Metanephros (tissue), 2 donors: ENCODE measurements around the gene E4F1. TPM values are rescaled to one million over a fixed set of nuclear protein-coding genes. Genes with fewer than 3 reads are reported as not detected.

Experiments used
- small RNA-seq: library from RNA; depleted of rRNA; stranded (forward); fragments of <200 nt; gene quantifications from one replicate; pipeline ENCODE3, GENCODE V24; 2014; ENCODE audit warnings: low replicate concordance
- total RNA-seq: library from RNA; depleted of rRNA; stranded (reverse); fragments of >200 nt; gene quantifications from one replicate; pipeline ENCODE4 v1.2.3, GENCODE V29; 2014

Gene E4F1
- 37.2 TPM for total RNA-seq

GRCh38 chr16:2223221-2223941, at the start of gene E4F1:
E4F1 (plus strand) TSS chr16:2223591; CDS start chr16:2223614, 23 bp downstream.

GRCh38 chr16:2196162-2196980, 27.0 kb upstream of the E4F1 start, which contains the start of gene CASKIN1:
CASKIN1 (minus strand) TSS chr16:2196605; CDS start chr16:2196432, 173 bp downstream.

GRCh38 chr16:2205104-2205966, 18.1 kb upstream of the E4F1 start, which contains the start of gene MLST8:
MLST8 (plus strand) TSS chr16:2205454; CDS start chr16:2206086, 632 bp downstream.

GRCh38 chr16:2210386-2211365, 12.7 kb upstream of the E4F1 start, which contains the start of gene BRICD5:
BRICD5 (minus strand) TSS chr16:2210863; CDS start chr16:2210833, 30 bp downstream.

GRCh38 chr16:2214719-2214968, 8.7 kb upstream of the E4F1 start, which contains the start of gene PGP:
PGP (minus strand) TSS chr16:2214840; CDS start chr16:2214777, 63 bp downstream.

GRCh38 chr16:2236337-2237101, 13.1 kb downstream of the E4F1 start, which contains the start of gene DNASE1L2:
DNASE1L2 (plus strand) TSS chr16:2236444; CDS start chr16:2236817, 373 bp downstream.

GRCh38 chr16:2251296-2252111, 28.1 kb downstream of the E4F1 start, which contains the start of gene ECI1:
ECI1 (minus strand) TSS chr16:2251587; CDS start chr16:2251566, 21 bp downstream.

GRCh38 chr16:2267913-2268666, 44.7 kb downstream of the E4F1 start, which contains the start of gene RNPS1:
RNPS1 (minus strand) TSS chr16:2268126; CDS start chr16:2264643, 3,483 bp downstream.

Small RNAs within 50 kb of the gene (small RNA-seq; reads per million reads assigned to genes)
- gene MIR3677 = not detected
- gene MIR4717 = not detected

Other genes with a start within 250 kb of the E4F1 start
- gene NOXO1, start 242.1 kb upstream of the E4F1 start, total RNA-seq = 0.47 TPM
- gene GFER, start 239.4 kb upstream of the E4F1 start, total RNA-seq = 24.6 TPM
- 3.2 TPM for gene SYNGR3, start 233.6 kb upstream of the E4F1 start, total RNA-seq
- 20.9 TPM for gene ZNF598, start 213.8 kb upstream of the E4F1 start, total RNA-seq
- 7.0 TPM for gene NPW, start 203.8 kb upstream of the E4F1 start, total RNA-seq
- 109 TPM for gene NHERF2, start 196.7 kb upstream of the E4F1 start, total RNA-seq
- gene NTHL1, start 175.8 kb upstream of the E4F1 start, total RNA-seq = 24.0 TPM
- 139 TPM for gene TSC2, start 175.6 kb upstream of the E4F1 start, total RNA-seq
- 162 TPM for gene PKD1, start 87.7 kb upstream of the E4F1 start, total RNA-seq
- gene RAB26, start 75.0 kb upstream of the E4F1 start, total RNA-seq = 0.58 TPM
- 40.6 TPM for gene TRAF7, start 67.8 kb upstream of the E4F1 start, total RNA-seq
- gene CASKIN1, start 27.0 kb upstream of the E4F1 start, total RNA-seq = 1.6 TPM
- gene MLST8, start 18.1 kb upstream of the E4F1 start, total RNA-seq = 31.9 TPM
- 5.4 TPM for gene BRICD5, start 12.7 kb upstream of the E4F1 start, total RNA-seq
- 14.0 TPM for gene PGP, start 8.8 kb upstream of the E4F1 start, total RNA-seq
- gene DNASE1L2, start 12.9 kb downstream of the E4F1 start, total RNA-seq = 1.3 TPM
- 51.0 TPM for gene ECI1, start 28.0 kb downstream of the E4F1 start, total RNA-seq
- 78.3 TPM for gene RNPS1, start 44.5 kb downstream of the E4F1 start, total RNA-seq
- gene ABCA3, start 117.1 kb downstream of the E4F1 start, total RNA-seq = 7.3 TPM
- 10.5 TPM for gene CCNF, start 205.9 kb downstream of the E4F1 start, total RNA-seq
- 10.8 TPM for gene TEDC2, start 236.5 kb downstream of the E4F1 start, total RNA-seq
- 13.0 TPM for gene NTN3, start 247.7 kb downstream of the E4F1 start, total RNA-seq